C4-2B (cell line): Measurements from ENCODE around the gene ACAP3.

ENCODE experiments used
- ZFX ChIP-seq: fragments of 450-650 bp; IDR thresholded peaks from 2 replicates; pipeline ENCODE4 v1.6.1; 2017
- TF ChIP-seq, protein P1 (sequence below): fragments of 450-650 bp; conservative IDR thresholded peaks from 2 replicates; pipeline ENCODE4 v1.5.1; 2017; ENCODE audit warnings: mild to moderate bottlenecking

- TF ChIP-seq, protein P1, sequence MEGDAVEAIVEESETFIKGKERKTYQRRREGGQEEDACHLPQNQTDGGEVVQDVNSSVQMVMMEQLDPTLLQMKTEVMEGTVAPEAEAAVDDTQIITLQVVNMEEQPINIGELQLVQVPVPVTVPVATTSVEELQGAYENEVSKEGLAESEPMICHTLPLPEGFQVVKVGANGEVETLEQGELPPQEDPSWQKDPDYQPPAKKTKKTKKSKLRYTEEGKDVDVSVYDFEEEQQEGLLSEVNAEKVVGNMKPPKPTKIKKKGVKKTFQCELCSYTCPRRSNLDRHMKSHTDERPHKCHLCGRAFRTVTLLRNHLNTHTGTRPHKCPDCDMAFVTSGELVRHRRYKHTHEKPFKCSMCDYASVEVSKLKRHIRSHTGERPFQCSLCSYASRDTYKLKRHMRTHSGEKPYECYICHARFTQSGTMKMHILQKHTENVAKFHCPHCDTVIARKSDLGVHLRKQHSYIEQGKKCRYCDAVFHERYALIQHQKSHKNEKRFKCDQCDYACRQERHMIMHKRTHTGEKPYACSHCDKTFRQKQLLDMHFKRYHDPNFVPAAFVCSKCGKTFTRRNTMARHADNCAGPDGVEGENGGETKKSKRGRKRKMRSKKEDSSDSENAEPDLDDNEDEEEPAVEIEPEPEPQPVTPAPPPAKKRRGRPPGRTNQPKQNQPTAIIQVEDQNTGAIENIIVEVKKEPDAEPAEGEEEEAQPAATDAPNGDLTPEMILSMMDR = no peak
- TF ChIP-seq ZFX = no peak
These were observed 29.4 kb upstream of the ACAP3 start for GRCh38 chr1:1336931-1337792.
